ENCODE measurements around the gene HDAC11.

The HDAC11 gene

DNA sequence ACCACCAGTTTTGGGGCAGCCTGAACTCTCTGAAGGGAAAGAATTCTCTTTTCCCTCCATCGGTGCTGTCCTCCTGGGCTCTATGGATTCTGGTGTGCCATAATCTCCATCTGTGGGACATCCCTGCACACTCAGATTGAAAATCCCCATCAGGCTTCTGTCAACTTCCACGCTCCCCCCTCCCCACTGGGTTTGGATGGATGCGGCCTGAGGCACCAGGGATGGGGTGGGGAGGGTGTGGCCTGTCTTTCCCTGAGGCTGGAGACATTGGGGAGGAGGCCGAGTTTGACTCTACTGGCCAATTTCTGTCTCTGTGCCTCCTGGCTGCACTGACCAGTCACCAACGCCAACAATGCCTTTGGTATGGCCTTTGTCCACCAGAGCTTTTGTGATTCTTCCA, 52.5 kb downstream of the HDAC11 start:
- DNase-seq (ENCODE audit: extremely low read depth, low read depth) = no peak
- TF ChIP-seq, protein P1, sequence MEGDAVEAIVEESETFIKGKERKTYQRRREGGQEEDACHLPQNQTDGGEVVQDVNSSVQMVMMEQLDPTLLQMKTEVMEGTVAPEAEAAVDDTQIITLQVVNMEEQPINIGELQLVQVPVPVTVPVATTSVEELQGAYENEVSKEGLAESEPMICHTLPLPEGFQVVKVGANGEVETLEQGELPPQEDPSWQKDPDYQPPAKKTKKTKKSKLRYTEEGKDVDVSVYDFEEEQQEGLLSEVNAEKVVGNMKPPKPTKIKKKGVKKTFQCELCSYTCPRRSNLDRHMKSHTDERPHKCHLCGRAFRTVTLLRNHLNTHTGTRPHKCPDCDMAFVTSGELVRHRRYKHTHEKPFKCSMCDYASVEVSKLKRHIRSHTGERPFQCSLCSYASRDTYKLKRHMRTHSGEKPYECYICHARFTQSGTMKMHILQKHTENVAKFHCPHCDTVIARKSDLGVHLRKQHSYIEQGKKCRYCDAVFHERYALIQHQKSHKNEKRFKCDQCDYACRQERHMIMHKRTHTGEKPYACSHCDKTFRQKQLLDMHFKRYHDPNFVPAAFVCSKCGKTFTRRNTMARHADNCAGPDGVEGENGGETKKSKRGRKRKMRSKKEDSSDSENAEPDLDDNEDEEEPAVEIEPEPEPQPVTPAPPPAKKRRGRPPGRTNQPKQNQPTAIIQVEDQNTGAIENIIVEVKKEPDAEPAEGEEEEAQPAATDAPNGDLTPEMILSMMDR (IDR thresholded peaks at IDR 0.05; ENCODE audit: low read depth, low read length) = no peak

DNA sequence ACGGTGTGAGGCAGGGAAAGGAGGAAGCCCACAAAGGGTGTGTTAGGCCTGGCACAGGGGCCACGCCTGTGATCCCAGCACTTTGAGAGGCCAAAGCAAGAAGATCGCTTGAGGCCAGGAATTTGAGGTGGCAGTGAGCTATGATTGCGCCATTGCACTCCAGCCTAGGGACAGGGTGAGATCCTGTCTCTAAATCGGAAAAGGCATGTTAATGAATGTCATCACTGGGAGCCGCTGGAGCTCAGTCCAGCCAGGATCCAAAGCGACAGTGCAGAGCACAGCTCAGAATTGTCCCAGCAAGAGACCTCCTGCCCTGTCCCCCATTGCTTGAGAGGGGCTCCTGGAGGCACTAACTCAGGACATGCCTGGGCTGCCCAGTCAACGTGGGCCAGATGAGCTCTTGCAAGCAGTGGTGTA, 53.8 kb downstream of the HDAC11 start:
- TF ChIP-seq, protein P1 (IDR thresholded peaks at IDR 0.05; ENCODE audit: low read depth, low read length) = no peak
- no peak for DNase-seq (ENCODE audit: extremely low read depth, low read depth)

DNA sequence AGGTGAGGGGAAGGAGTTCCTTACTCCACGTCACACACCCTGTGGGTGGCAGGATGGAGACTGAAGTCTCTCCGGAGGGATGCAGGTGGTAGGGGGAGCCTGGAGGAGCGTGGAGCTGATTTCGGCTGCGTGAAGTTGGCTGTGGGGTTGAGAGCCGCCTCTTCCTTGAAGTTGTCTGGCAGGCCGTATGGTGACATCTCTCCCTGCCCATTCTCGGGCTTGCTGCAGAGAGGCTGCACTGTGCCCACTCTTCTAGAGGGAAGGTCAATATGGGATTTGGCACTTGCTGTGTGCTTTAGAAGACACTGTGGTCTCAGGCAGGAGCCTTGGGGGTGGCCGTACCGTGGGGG, 55.4 kb downstream of the HDAC11 start:
- TF ChIP-seq, protein P1 (IDR thresholded peaks at IDR 0.05; ENCODE audit: low read depth, low read length) = no peak
- no peak for DNase-seq (ENCODE audit: extremely low read depth, low read depth)

DNA sequence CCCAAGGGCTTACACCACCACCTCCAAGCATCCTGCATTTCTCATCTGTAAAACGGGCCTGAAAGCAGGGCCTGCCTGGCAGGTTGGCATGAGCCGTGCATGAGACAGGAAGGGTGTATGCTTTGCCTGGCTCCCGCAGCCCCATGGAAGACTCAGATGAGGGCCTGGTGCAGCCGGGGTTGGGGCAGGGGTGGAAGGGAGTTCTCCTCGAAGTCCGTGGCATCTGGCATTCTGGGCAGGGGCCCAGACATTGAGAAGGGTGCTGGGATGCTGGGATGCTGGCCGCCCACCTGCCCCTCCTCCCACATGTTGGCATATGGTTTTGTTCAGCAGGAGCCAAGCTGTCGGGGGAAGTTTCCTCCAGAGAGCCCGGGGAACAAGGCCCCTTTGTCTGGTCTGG, 55.8 kb downstream of the HDAC11 start:
- TF ChIP-seq, protein P1 (IDR thresholded peaks at IDR 0.05; ENCODE audit: low read depth, low read length) = no peak
- no peak for DNase-seq (ENCODE audit: extremely low read depth, low read depth)

DNA sequence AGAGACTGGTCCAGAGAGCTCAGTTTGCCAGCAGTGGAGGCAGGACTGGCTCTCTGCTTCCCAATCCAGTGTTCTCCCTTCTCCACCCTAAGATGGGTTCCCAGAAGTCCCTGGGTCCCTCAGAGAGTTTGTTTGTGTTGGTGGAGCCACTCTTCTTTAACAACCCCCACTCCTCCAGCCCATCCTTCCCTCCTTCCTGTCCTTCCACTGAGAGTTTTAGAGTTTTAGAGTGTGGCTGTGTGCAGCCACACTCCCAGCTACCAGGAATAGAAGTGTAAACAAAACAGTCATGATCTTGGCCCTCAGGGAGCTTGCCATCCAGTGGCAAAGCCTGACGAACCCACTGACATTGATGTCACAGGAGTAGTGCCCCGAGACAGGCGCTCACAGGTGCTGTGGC, 56.3 kb downstream of the HDAC11 start:
- TF ChIP-seq, protein P1 (IDR thresholded peaks at IDR 0.05; ENCODE audit: low read depth, low read length) = no peak
- DNase-seq (ENCODE audit: extremely low read depth, low read depth) = no peak

DNA sequence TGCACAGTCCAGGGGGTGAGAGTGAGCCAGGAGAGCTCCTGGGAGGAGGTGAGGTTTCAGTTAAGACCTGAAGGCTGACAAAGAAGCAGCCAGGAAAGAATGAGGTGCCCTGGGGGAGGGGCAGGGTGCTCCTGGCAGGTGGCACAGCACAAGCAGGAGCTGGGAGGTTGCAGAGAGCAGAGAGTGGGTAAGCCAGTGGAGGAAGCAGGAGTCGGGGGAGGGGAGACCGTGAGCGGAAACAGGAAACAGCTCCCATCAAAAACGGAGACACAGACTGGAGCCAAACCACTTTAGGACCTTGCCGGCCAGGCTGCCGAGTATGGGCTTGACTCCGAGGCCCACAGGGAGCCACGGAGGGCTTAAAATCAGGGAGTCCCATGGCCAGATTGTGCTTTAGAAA, 56.7 kb downstream of the HDAC11 start:
- TF ChIP-seq, protein P1 (IDR thresholded peaks at IDR 0.05; ENCODE audit: low read depth, low read length) = no peak
- DNase-seq (ENCODE audit: extremely low read depth, low read depth) = no peak

DNA sequence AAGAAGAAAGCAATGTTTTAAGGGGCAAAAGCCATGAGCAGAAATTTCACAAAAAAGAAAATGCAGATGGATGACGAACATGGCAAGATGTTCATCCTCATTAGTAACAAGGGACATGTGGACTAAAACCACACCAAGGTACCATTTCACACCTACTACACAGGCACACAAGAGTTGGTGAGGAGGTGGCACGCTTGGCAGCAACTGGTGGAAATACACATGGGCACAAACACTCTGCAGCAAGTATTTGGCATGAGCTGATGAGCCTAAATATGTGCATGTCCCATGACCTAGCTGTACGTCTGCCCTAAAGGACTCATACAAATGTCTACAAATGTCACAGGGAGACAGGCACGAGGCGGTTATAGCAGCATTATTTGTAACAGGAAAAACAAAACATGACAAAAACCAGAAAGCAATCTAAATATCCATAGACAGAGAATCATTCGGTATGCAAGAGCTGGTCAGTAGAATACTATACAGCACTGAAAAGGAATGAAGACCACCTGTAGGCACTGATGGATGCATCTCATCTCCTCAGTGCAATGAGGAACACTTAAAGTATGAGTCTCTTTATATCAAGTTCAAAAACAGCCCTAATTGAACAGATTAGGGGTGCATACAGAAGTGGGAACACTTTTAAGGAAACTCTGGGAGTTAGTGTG, 57.3 kb downstream of the HDAC11 start:
- no peak for DNase-seq (ENCODE audit: extremely low read depth, low read depth)
- TF ChIP-seq, protein P1 (IDR thresholded peaks at IDR 0.05; ENCODE audit: low read depth, low read length) = no peak

Measured in AG09319 (cell line).